GM19351 (cell line): Measurements from ENCODE around the gene MCTP1.
A peak's percentile ranks its signal among the peaks of the same experiment; 100 is the strongest.

Experiments used
- ATAC-seq: cut with Tn5 transposase; IDR thresholded peaks from one replicate; pipeline ENCODE4 v1.9.1; 2021; ENCODE audit warnings: mild to moderate bottlenecking, moderate library complexity; ENCODE audit not compliant: unreplicated experiment

MCTP1 gene

DNA sequence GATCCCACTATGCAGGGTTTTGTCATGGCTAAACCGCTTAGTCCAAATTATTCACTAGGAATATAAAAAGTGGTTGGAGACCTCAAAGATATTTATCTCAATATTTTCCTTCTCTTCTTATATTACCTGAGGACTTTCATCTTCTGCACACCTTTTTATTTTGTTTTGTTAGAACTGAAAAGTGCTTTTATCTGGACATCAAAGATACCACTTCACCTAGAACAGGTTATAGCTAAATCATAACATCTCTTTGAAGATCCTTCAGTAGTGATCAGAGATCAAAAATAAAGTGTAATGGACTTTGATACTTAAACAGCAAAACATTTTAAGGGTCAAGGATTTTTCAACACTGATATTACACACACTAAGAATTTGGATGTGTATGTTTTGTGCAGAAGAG lies 160.2 kb downstream of the MCTP1 start:
- ATAC-seq, result no peak

DNA sequence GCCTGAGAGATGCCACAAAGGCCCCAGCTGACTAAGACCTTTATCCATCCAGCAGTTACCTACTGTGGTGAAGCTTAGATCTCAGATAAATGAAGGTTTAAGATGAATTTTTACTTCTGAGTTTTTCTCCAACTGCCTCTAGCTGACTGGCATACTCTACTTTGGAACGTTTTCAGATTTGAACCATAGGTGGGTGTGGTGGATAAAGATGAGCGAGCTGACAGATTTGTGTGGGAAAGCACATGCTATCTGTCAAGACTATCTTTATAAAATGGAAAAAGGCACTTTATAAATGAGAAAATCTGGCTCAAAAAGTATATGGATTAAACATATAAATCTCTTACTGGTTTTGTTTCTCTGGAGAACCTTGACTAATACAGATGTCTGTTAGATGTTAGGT lies 160.8 kb downstream of the MCTP1 start:
- no peak for ATAC-seq

DNA sequence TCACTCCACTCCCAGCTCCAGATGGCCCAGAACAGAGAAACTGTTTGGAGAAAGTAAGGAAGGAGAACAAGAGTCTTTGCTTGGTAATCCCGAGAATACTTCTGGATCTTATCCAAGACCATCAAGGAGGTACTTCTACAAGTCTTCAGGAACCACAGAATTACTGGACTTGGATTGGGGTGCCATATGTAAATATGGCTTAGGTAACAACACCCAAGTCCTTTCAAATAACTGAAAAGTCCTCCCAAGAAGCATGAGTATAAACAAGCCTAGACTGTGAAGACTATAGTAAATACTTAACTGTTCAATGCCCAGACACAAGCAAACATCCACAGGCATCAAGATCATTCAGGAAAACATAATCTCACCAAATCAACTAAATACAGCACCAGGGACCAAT lies 170.0 kb downstream of the MCTP1 start:
- ATAC-seq, result no peak

DNA sequence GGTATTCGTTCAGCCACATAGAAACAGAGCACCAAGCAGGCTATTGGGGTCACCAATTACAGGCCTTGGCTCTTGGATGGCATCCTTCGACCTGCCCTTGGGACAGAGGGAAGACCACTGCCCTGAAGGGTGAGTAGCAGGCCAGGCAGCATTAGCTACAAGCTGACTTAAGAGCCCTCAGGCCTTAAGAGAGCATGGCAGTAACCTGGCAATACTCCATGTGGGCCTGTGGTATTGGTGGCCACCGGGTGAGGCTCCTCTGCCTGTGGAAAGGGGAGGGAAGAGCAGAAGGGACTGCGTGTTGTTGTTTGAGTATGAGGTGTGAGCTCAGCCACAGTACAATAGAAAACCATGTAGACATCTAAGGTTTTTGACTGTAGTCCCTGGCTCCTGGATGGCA lies 170.6 kb downstream of the MCTP1 start:
- no peak for ATAC-seq

DNA sequence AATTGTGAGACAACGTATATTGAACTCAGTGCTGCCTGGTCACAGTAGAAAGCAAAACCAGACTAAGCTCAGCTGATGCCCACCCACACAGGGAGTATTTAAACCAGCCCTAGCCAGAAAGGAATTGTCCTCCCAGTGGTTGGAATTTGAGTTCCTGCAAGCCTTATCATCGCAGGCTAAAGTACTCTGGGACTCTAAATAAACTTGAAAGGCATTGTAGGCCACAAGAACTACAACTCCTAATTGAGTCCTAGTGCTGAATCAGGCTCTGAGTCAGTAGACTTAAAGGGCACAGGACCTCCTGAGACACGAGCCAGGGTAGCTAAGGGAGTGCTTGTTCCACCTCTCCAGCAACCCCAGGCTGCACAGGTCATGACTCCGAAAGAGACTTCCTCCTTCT lies 171.4 kb downstream of the MCTP1 start:
- no peak for ATAC-seq

DNA sequence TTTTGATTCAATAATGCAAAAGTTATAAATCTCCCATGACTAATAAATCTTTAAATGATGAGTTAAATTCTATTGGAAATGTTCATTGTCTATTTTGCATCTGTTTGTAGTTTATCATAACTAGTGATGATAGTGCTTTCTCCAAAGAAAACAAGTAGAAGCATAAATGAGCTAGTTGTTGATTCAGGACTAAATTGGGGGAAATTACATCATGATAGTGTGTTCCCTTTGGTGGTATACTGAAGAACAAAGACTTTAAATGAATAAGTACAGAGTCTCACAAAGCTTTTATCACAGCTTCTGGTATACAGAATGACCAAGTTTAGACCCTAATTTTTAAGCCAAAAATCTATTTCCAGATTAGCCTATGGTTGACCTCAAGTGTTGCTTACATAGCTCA lies 173.8 kb downstream of the MCTP1 start:
- no peak for ATAC-seq

DNA sequence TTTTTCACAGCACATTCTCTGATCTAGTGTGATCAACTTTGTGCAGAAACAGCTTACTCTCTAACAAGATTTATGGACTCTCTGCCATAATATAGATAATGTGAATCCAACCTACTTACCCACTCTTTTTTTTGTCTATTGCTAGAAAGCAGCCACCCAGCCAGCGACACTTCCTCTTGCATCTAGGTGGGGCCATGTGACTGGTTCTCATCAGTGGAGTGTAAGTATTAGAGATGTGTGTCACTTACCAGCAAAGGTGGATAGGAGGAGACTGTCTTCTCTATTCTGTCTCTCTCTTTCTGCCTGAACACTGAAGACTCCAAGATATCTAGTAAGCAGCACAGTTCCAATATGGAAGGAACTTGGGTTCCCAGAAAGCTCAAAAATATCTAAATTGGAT lies 174.8 kb downstream of the MCTP1 start:
- ATAC-seq, result peak; percentile 48

DNA sequence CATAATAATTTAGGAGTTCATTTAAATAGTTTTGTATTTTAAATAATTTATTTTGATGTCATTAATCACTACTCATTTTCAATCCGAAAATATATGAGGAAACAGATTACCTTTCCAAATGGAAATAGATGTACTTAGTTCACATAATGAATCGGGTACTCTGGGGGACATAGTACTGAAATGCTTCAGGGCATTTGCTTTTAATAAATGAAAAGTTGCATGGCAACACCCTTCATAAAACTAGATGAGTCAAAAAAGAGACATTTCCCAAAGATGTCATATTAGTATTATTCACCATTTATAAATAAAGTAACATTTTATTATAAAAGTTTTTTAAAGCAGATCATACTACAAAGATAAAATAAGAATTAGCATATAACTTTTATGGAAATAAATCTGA lies 177.8 kb downstream of the MCTP1 start:
- ATAC-seq, result no peak

DNA sequence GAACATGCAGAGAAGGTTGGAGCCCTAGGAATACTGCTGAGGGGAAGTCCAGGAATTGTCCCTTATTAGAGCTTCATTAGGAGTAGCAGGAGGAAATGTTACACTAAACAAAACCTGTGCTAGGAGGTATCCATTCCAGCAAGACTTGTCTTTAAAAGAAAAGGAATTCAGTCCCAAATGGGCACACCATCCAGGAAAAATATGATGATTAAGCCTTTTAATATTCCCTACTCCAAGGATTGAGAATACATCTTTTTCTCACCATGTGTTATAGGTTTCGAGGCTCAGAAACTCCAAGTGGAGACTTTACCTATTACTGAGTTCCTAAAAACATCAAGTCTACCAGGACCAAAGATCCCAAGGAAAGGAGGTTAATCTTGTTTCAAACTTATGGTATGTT lies 179.3 kb downstream of the MCTP1 start:
- no peak for ATAC-seq

DNA sequence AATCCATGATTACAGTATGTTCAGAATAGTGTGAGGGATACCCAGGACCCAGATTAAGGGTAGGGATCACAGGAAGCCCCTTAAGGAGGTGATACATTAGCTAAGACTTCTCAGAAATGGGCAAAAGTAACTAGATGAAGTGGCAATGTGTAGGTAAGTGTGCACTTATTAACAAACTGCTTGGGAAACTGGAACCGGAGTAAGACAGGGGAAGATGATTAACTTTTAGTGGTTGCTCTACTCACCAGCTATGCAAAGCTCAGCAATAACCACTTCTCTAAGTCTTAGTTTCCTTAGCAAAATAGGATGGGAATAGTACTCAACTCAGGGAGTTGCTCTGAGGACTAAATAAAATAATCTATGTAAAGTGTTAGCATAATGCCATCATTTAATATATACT lies 182.2 kb downstream of the MCTP1 start:
- ATAC-seq, result peak; percentile 62

DNA sequence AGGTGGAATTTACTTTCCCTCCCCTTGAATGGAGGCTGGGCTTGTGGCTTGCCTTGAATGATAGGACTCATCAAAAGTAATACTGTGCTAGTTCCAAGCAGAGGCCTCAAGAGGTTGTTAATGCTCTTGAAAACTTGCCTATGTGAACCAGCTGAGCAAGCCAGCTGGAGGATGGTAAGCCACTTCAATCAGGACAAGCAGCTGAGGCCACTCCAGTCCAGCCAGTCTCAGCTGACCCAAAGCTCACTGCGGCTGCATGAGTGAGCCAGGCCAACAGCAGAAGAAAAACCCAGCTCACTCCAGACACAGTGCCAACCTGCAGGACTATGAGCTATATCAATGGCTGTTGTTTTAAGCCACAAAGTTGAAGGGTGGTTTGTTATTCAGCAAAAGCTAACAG lies 182.8 kb downstream of the MCTP1 start:
- ATAC-seq, result no peak

DNA sequence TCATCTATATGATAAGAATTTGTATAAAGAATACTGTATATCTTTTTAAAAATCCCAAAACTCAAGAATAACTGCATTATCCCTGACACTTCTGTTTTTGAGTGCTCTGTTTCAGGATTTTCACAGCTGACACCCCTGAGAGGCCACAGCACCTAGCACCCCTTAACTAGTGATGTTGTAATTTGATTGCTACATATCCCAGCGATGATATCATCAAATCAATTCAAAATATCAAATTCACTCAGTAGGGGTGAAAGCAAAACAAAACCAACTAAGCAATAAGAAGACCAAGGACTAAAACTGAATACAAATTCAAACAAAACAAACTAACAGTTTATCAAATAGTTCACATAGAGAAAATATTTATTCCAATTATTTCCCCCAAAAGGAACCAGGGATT lies 184.3 kb downstream of the MCTP1 start:
- ATAC-seq, result no peak

DNA sequence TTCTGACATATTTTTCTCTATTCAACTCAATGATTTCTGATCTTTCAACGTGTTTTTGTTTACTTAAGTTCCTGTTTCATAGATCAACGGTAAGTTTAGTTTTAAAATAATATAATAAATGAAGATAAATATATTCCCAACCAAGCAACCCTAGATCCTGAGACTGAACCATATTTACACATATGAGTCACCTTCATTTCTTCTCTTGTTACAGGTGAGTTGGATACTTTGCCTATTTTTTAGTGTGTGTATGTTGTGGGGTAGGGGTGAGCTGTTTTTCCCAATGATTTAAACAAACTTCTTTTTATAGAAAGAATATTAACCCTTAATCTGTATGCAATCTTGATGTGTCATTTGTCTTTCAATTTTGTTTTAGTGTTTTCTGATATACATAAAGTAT lies 186.9 kb downstream of the MCTP1 start:
- no peak for ATAC-seq

DNA sequence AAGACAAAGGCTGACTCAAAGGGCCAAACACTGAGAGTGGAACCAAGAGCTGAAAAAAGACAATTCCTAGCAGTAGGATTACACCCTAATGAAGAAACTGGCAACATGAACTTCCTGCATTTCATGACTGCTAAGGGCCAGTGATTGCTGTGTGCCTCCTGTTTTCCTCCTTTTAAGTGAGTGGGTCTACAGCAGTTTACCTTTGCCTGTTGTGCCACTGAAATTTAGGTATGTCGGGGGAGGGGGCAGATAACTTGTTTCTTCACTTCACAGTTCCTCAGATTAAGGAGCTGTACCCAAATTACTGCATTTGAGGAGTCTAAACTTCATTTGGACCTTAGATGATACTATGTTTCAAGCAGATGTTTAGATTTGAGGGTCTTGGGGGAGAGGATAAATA lies 191.7 kb downstream of the MCTP1 start:
- no peak for ATAC-seq

DNA sequence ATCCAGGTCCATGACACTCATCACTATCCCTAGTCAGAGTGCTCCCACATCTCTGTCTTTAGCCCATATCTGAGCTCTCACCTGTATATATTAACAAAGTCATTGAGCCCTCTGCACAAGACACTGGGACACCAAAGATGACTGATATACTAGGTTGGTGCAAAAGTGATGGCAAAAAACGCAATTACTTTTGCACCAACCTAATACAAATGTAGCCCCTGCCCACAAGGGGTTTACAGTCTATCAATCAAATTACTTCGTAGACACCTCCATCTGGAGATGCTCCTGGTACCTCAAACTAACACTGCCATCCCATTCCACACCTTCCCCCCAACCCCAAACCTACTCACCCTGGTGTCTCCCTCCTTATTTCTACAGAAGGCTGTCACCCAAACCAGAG lies 194.1 kb downstream of the MCTP1 start:
- ATAC-seq, result no peak

DNA sequence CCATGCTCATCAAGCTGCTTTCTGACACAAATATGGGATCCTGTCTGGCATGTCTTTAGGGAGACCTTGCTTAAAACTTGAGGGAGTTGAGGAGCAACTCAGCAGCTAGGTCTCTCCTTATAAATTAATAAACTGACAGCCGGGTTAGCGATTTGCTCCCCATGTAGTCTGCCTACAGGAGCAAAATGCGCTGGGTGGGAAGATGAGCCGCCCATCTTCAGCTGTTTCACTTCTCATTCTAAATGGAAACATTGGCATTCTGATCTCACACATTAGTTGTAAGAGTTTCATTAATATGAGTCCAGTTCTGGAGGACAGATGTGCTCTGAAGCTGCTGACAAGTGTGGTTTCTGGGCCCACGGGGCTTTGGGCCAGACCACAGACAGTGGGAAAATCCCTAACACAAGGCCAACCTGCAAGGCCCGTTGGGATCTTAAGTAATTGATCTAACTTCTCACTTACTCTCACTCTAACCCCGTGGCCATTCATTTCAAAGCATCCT lies 197.0 kb downstream of the MCTP1 start:
- peak; percentile 88 for ATAC-seq

DNA sequence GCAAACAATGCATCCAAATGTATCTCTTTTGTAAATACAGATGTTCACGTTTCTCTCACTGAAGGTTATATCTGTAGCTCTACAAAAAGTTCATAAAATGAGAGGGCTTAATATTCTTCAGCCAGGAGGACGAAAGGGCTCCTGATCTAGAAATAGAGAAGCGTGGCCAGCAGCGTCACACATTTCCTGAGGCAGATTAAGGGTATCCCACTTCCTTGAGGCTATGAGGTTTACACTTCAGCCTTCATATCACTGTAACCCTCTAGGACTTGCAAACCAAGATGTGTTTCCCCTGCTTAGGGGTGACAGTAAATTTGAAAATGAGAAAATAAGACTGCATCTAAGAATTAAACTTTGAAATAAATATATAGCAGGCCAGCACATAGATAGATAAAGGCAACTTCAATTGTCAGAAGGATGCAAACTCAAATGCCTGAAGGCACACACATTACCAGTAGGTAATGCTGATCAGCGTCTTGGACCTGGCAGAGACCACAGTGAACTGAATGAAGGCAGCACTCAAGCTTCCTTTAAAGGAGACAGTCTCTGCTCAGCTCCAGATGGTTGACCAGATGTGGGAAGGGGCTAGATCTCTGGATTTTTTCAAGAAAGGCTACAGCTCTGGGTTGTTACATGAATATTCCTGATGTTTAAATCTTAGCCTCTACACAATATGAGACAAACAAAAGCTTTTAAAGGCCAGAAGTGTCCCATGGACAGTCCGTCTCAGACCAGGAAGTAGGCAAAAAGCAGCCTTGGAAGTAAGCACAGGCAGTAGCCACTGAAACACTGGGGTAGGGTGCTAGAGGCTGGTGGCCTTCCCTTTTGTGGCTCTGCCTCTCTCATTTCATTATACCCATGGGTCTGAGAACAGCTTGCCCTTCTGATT lies 197.7 kb downstream of the MCTP1 start:
- ATAC-seq, result peak; percentile 36

DNA sequence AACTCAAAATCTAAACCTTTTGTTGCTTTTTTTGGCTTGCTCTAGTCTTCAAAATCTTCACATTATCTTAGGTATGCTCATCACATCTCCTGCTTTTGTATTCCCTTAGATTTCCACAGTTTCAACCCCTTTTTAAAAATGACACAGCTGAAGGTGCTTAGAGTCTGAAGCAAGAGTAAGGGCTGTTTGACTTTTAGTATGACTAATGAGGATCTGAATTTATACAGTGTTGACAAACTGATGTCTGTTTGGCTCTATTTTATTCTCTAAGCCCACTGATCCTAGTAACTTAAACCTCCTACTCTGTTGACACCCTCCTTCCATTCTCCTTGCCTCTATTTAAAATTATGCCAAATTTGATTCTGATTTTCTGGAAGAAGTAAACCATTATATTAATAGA lies 200.1 kb downstream of the MCTP1 start:
- no peak for ATAC-seq

DNA sequence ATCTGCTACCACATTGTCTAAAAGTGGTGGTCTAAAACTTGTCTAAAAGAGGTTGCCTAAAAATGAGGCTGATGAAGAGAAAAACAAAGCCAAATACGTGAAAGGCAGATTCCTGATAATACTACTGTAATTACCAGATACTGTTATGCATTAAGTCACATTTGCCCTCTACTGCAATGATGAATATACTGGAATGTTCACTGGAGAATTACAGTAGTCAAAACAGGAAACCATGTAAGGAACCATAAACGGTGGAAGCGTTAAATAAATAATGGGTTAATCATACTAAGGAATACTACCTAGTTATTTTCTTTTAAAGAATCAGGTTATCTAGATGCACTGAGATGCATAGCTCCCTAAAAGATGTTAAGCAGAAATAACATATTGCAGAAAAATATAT lies 201.3 kb downstream of the MCTP1 start:
- ATAC-seq, result no peak

DNA sequence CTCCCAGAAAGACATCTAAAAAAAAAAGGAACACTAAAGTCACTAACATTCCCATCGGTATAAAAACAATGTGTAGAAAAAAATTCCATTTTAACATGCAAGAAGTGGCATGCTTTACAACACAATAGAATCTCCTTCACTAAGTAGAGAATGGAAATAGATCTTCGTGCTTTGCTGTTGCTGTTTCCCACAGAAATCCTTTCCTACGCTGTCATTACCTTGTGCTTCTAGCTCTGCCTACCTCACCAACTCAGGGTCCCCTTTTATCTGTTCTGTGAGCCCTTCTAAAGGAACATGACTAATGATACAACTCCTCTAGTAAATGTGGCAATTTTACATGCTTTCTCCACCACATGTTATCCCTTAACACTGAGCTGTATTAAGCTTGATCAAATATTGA lies 202.9 kb downstream of the MCTP1 start:
- ATAC-seq, result no peak

DNA sequence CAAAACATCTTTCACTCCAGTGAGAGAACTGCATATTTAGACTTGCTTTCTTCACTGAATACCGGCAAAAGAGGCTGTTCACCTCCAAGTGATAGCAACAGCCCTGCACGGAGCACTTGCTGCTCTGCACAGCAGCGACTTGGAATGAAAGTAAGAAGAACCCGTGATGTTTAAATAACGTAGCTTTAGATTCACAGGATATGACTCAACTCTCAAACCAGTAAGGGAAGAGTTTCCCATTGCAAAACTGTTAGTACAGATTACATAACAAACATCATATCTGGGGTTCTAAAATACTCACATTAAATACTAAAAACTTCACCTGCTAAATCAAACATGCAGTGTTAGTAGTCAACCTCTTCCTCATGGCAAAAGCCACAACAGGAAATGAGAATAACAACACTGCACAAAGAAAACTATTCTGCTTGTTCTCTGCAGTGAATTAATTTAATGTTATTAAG lies 203.4 kb downstream of the MCTP1 start:
- peak; percentile 89 for ATAC-seq

DNA sequence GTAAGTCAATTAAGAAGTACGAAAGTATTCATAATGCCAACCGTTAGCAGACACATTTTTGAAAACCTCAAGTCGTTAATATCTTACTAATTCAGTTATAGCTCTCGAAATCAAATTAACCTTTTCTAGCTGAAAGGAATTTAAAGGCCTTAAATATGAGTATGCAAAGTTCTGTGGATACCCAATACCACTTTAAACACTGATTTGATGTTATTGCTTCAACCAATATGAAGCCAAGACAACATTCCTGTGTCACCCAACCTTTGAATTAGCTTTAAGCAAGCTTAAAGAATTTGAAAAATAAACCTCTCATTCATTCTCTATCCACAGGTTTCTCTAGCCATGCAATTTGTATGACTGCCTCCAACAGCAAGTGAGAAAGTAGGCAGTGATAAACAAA lies 204.5 kb downstream of the MCTP1 start:
- no peak for ATAC-seq

DNA sequence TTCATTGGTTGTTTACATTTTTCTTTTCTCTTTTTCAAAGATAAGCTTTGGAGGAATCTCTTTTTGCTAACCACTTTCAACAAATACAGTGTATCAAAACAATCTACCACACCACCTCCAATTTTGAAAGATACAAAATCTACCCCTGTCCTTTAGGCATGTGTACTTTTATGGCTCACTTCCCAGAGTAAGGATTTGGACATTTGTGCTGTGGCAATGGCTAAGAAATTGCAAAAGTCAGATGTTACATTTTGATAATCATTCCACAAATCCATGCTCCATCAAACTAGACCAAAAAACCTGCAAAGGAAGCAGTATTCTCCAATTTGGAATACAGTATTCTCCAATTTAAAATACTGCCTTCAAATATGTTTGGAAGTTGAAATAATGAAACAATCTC lies 204.9 kb downstream of the MCTP1 start:
- ATAC-seq, result no peak
